Renal cortex interstitium (tissue), 11 donors: ENCODE measurements around the gene SMARCD3. TPM values are rescaled to one million over a fixed set of nuclear protein-coding genes. Genes with fewer than 3 reads are reported as not detected.
A peak's percentile ranks its signal among the peaks of the same experiment; 100 is the strongest.

ENCODE experiments used
- DNase-seq, 11 donors: peaks; one replicate each; pipeline ENCODE4 v3.0.0-alpha.2; 2013; ENCODE audit warnings: low read depth in 9 of 11, low spot score in 4 of 11; ENCODE audit errors: extremely low read depth in 1 of 11
- polyA plus RNA-seq, 3 donors: library from polyadenylated mRNA; unstranded; fragments of 120-200 nt; gene quantifications; one replicate each; pipeline ENCODE4 v1.2.1, GENCODE V29; 2013; ENCODE audit not compliant: insufficient read length in 3 of 3

SMARCD3 gene
- polyA plus RNA-seq, 3 donors, result 64.4 to 81.5 (median 72.8) TPM

DNA sequence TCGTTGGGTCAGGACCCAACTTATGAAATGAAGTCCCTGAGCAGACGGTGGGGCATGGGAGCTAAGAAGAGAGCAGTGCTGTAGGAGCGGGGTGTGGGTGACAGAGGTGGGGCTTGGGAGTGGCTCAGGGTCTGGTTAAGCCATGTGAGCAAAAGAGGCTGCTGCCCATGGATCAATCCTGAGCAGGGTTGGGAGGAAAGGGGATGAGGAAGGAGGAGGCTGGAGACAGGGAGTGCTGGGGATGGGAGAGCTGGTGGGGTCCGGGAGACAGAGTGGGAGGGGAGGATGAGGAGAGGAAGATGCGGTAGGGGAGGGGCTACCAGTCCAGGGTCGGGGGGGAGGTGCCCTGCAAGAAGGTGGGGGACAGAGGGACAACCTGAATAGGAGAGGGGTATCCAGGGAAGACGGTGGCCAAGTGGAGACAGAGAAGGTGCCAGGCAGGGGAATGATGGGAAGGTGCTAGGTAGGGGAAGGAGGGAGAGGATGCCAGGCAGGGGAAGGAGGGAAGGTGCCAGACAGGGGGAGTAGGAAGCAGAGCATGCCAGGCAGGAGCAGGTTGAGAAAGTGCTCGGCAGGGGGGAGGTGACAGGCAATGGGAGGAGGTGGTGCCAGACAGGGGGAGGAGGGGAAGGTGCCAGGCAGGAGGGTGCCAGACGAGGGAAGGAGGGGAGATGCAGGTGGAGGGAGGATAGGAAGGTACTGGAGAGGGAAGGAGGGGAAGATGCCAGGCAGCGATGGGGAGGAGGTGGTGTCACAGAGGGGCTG, 27.5 kb upstream of the SMARCD3 start:
- DNase-seq, result peak in 1 of 11 donors; percentile 3

DNA sequence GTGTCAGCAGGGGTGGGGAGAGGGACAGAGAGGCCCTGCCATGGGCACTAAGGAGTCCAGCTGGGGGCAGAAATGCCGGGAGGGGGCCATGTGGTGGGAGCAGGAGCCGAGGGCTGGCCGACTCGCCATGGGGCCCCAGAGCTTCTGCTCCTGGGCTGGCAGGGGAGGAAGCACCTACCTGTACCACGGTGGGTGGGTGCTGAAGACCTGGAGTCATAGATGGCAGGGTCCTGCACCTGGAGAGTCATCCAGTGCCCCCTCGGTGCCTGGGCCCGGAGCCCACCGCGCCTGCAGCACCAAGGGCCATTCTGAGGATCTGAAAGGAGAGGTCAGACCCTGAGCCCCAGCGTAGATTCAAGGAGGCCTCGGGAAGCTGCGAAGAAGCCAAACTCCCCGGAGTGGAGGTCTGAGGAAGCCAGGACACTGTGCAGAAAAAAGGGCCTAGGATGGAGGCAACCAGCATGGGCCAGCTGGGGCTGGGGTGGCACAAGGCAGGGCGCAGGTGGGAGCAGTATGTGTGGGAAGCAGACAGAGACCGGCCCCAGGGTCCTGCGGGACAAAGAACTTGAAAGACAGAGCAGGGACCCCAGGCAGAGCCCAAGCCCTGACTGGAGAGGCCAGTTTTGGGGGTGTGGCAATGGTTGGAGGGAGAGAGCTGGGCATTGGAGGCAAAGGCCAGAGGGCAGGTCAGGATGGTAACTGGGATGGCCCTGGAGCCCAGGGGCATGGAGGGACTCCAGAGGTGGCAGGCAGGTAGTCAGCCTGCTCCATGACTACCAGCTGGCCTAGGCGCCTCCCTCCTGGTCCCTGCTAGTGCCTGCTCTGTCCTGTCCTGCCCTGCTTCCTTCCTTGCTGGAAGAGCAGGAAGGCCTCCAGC, 26.7 kb upstream of the SMARCD3 start:
- no peak for DNase-seq

DNA sequence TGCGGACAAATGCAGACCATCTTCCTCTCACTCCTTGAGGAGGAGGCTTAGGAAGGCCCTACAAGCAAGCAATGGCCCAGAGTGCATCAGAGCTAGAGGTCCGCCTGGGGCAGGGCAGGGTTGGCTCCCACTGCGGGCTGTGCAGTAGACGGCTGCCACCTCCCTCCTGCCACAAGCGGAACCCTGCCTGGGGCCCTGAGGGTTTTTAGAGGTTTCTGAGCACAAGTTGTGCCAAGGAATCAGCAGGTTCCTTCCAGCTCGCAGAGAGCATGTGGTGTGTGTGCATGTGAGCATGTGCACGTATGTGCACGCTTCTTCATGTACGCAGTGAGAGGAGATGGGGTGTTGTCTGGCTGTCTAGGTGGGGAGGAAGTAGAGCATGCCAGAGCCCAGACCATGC, 25.9 kb upstream of the SMARCD3 start:
- no peak for DNase-seq

DNA sequence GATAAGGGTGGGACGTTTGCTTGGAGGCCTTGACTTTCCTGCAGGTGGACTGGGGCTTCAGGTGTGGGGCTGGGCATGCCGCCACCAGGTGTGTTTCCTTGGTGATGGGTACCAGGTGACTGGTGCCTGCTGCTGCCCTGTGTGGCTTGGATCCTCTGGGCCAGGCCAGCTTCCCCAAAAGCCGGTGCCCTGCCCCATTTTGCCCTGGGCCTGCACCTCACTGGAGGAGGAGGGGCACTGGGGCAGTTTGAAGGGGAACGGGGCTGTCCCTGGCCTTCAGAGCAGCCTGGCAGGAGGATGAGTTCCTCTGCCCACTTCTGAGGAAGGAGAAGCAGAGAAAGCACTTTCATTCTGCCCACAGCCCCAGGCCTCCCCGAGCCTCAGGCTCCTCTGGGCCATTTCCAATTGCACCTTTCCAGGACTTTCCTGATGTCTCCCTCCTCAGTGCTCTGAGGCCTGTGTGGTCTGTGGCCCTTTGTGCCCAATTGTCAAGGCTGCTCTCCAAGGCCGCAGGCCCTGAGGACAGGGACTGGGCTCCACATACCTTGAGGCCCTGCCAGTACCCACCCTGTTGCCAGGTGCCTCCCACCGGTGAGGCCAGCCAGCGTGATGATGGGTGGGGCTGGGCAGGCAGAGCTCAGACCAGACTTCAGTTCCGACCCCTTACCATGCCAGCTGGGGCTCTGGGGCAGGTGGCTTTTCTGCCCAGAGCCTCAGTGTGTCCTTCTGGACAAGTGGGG, 25.3 kb upstream of the SMARCD3 start:
- no peak for DNase-seq

DNA sequence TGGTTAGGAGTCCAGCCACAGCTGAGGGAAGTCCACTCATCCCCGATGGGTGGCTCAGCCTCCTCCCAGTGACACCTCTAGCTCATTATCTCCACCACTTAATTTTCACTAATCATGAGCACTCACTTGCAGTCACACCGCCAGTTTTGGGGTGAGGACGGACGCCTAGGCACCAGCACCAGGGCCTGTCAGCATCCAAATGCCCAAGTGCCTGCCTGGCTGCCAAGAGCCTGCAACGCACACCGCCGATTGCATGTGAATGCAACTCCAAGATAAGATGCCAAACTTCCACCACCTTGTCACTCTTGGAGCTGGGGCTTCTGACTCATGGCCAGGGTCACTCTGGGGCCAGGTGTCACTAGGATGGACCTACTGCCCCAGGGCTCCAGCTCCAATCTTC, 24.4 kb upstream of the SMARCD3 start:
- DNase-seq, result no peak

DNA sequence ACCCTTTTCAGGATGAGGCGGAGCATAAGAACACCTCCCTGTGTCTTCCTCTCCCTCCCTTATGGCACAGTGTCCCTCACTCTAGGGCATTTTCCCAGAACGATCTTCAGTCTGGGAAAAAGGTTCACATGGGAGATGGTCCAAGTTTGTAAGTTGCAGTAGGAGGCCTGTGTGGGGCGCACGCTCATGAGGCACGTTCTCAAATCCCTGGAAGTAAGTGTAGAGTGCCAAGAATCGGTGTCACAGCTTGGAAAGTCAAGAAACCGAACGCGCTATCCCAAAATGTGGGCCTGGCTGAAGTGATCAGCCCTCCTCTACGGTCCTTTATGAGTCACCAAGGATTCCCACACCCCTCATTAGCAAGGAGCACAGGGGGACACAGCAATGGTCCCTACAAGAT, 23.9 kb upstream of the SMARCD3 start:
- no peak for DNase-seq

DNA sequence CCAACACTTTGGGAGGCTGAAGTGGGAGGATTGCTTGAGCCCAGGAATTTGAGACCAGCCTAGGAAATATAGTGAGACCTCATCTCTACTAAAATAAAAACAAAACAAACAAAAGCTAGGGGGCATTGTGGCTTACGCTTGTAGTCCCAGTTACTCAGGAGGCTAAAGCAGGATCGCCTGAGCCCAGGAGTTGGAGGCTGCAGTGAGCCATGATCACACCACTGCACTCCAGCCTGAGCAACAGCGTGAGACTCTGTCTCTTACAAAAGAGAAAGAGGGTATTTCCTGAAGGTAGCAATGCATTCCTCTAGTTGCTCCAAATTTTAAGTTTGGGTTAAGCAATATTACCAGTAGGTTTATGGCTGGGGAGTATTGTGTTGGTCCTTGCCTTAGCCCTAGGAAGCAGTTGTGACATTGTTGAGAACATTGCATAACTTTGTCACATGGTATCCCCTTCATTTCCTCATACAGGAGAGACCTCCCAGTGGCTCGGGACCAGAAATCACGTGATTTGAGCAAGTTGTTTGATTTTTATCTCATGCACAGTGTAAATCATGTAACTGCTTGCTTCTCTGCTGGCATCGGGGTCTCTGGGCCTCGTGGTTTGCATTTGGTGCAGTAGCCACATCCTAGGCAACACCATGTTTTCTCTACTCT, 23.3 kb upstream of the SMARCD3 start:
- DNase-seq, result peak in 1 of 11 donors; percentile 7

DNA sequence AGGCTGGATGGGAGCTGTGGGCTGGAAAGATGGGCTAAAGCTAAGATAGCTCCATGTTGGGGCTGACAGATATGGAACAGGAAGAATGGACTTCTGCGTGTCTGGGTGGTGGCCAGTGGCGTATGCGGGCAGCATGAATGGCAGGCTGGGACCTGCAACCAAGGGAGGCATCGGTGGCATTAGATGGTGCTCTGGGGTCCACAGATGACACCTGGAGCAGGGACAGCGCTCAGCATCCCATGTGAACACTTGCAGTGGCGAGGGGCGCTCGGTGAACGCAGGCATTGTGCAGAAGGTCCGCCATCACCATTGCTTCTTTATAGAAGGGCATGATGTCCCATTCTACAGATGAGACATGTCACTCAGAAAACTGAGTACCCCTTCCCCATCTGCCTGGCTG, 21.0 kb upstream of the SMARCD3 start:
- DNase-seq, result no peak

DNA sequence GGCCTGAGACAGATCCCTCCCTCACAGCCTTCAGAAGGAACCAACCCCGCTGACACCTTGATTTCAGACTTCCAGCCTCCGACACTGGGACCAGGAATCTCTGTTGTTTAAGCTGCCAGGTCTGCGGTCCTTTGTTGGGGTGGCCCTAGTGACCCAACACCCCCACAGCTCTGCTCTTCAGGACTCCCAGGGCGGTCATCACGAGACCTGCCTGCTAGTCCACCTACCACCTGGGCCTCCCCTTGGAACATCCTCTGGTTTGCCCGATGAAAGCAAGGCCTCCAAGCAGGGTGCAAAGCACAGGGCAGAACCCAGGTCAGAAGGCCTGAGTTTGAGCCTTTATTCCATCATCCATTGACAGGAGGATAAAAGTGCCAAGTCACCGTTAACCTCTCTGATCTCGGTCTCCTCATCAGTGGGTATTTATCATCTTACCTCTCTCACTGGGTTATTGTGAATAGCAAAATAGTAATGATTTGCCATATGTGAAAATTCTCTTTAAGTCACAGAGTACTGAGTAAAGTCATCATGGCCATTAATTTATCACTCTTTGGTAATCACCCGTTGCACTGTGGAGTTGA, 16.9 kb upstream of the SMARCD3 start:
- no peak for DNase-seq

DNA sequence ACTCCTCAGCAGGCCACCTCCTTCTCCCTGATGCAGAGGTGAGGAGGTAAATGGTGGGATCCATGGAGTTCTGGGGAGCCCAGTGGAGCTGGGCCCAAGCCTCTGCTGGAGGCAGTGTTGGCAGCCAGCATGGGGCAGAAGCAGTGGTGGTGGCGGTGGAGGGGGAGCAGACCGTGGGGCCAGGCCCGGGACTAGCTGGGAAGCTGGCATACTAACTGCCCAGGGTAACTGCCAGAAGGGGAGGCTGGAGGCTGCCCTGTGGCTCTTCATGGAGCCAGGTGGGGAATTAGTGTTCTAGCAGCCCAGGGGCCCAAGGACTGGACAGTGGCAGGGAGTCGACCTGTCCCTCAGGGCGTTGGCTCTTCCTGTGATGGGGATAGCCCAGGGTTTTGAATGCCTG, 16.1 kb upstream of the SMARCD3 start:
- DNase-seq, result no peak

DNA sequence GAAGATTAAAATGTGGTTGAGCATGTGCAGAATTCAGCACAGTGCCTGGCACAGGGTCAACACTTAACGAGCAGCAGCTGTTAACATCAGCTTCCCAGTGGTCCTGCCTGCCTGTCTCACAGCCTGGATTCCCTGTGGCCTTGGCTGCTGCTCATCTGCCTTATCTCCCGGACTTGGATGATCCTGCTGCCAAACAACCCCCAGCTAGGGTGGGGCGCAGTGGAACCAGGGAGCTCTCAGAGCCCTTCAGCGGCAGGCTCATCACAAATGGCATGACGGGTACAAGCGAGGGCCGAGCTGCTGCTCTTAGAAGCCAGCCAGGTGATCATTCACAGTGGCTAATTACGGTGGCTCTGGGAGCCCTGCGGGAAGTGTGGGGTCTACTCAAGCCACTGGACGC, 13.0 kb upstream of the SMARCD3 start:
- DNase-seq, result no peak

DNA sequence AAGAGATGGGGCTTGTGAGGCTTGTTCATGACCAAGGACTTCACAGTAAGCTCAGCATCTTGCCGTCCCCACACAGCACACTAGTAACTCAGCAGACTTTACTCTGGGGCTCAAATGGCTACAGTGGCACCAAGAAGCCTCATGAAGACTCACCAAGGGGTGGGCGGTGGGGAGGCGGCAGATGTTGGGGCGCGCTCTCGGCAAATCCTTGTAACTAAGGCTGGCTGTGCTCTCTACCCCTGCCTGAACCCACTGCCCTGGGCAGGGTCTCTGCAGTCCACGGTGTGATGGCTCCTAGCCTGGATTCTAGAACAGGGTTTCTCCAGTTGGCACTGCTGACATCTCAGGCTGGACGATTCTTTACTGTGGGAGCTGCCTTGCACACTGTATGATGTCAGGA, 12.4 kb upstream of the SMARCD3 start:
- DNase-seq, result no peak

DNA sequence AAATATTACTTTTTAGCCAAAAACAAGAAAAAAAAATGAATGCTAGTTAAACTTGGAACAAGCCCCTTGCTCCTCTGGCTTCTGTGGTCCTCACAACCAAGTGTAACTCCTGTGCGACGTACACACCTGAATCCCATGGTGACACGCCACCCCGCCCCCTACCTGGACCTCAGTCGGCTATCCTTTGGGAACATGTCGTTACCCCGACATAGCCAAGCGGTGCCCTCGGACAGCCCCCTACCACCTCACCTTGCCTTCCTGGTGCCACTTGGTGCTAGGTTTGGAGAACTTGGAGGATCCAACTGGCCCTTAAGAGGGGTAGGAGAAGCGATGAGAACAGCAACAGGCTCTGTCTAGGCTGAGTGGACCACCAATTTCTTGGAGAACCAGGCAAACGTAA, 12.0 kb upstream of the SMARCD3 start:
- no peak for DNase-seq

DNA sequence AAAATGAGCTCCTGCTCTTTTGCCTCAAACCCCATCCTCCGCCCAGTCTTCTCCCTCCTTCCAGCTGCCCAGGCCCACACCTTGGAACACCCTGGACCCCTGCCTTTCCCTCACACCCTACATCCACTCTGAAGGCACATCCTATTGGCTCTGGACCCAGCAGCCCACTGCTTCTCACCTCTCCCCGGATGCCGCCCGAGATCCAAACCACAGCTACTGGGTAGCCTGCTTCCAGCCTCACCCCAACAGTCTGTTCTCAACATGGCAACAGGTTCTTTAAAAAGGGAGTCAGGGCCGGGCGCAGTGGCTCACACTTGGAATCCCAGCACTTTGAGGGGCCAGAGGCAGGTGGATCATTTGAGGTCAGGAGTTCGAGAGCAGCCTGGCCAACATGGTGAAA, 9.5 kb upstream of the SMARCD3 start:
- no peak for DNase-seq

DNA sequence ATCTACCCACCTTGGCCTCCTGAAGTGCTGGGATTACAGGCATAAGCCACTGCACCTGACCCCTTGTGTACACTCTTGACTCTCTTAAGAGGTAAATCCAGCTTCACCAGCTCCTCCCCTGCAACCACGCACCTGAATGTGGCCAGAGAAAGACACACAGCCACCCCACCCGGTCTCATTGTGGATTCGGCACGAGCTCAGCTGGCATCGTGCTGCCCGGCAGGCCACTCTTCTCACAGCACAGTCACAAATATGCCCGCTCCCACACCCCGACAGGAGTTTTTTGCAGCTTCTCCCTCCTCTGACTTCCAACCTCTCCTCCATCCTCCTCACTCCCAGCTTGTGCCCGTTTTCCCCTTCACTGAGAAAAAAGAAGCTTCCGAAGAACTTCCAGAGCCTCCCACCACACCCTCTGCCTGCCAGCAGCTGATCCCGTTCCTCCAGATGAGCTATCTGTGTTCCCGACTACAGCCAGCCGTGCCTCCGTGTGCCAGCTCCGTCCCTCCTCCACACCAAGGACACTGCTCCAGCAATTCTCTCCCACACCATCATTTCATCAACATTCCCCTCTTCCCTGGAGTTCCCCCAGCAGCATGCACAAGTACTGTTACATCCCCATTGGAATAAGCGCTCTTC, 8.0 kb upstream of the SMARCD3 start:
- DNase-seq, result no peak

DNA sequence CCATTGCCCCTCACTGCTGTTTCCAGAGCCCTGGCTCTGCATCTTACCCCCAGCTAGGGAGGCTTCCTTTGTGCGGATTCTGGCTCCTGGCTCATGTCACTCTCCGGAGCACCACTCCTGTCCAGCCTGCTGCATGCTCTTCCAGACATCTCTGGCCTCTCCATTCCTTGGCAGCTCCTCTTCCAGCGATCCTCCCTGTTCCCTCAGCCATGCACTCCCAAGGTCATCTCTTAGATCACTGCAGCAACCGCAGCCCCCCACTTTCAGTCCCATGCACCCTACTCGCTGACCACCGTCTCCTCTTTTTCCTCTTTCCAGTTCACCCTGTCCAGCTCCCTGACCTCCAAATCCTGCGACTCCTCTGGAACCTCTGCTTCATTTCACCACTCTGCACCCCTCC, 6.9 kb upstream of the SMARCD3 start:
- DNase-seq, result no peak

DNA sequence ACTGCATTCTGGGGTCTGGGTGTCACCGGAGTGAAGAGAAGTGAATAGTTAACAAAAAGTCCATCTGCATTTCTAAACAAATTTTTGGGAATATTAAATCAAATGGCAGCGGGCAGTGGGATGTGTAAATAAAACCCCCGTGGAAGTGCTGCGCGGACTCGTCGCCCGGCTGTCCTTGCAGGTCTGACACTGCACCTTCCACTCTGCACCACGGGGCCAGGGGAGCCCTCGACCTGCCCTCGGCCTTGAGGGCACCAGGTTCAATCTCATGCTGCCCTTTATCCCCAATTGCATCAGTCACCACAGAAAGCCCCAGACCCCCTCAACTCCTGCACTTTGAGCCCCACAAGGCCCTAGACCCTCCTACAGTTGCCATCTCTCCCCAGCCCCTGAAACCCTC, 6.4 kb upstream of the SMARCD3 start:
- DNase-seq, result no peak

DNA sequence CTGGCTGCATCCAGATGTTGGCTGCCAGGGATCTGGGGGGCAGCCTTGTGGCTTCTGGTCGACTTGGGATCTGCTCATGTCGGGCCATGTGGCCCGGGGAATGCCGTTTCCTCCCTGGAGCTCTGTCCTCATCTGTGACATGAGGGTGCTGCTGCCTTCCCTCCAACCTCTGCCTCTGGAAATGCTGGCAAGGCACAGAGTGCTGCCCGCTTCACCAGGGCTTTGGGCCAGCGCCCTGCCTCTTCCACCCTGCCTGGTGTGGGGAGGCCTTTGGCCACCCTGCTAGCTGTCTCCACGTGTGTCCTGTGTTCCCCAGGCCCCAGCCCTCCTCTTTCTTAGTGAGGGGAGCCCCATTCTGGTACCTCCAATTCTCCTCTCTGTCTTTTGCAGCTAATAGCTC, 5.8 kb upstream of the SMARCD3 start:
- no peak for DNase-seq
